Subcutaneous abdominal adipose tissue (tissue), 5 donors: ENCODE data around the gene MIA3.
A peak's percentile ranks its signal among the peaks of the same experiment; 100 is the strongest.

Experiments
- H3K27ac ChIP-seq: one replicate; pipeline ENCODE4 v1.7.0; 2013; ENCODE audit warnings: low read depth, mild to moderate bottlenecking, inconsistent platforms, low read length, moderate library complexity
- H3K27me3 ChIP-seq, 5 donors: one replicate each; pipeline ENCODE4 v1.7.0; 2013; ENCODE audit warnings: low read length in 5 of 5, inconsistent platforms in 1 of 5; ENCODE audit not compliant: control insufficient read depth in 5 of 5, insufficient read depth in 4 of 5
- H3K36me3 ChIP-seq, 5 donors: one replicate each; pipeline ENCODE4 v1.7.0; 2013; ENCODE audit warnings: low read length in 5 of 5; ENCODE audit not compliant: control insufficient read depth in 5 of 5, insufficient read depth in 5 of 5
- H3K4me1 ChIP-seq, 5 donors: one replicate each; pipeline ENCODE4 v1.7.0; 2013; ENCODE audit warnings: low read length in 5 of 5, mild to moderate bottlenecking in 3 of 5, moderate library complexity in 1 of 5; ENCODE audit not compliant: control insufficient read depth in 5 of 5, insufficient read depth in 5 of 5
- H3K4me3 ChIP-seq, 5 donors: one replicate each; pipeline ENCODE4 v1.7.0; 2013; ENCODE audit warnings: low read length in 5 of 5, low read depth in 1 of 5
- H3K9ac ChIP-seq, 5 donors: one replicate each; pipeline ENCODE4 v1.7.0; 2013; ENCODE audit warnings: low read length in 5 of 5, mild to moderate bottlenecking in 4 of 5, moderate library complexity in 3 of 5
- H3K9me3 ChIP-seq, 5 donors: one replicate each; pipeline ENCODE4 v1.7.0; 2013; ENCODE audit warnings: low read length in 5 of 5; ENCODE audit not compliant: control insufficient read depth in 5 of 5
- donor health status: healthy.
- donor health status: healthy.
- donor health status: healthy.
- donor health status: healthy.
- donor health status: healthy.

The MIA3 gene

DNA sequence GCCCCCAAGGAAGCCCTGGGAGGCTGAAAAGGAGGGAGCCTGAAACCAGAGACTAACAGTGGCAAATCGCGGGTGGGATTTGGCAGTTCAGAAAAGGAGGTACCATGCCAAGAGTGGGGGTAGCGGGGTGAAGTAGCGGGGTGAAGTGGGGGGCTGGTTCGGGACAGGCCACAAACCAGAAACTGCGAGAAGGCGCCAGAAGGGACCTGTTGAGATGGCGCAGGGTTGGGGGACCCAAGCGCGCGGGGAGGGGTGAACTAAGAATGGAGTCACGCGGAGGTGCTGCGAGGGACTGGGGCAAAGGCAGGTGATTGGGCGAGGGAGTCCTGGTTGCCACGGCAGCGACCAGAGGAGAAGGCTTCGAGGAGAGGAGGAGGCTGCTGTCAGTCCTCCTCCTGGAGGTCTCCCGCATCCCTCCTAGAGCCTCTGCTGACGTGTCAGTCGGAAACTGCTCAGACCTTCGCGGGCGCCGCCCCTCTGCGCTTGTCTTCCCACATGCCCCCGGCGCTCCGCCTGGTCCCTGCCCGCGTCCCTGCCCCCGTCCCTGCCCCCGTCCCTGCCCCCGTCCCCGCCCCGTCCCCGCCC, 438 bp upstream of the MIA3 start:
- peaks cover 0 to 22% (median 21%) of the 10 kb centered on the region in 5 donors for H3K4me1 ChIP-seq
- peak overlapping the region; percentile 57 for H3K27ac ChIP-seq
- no peaks in the 10 kb centered on the region for H3K9me3 ChIP-seq
- peak overlapping the region; percentile 75 to 83 (median 82) for H3K4me3 ChIP-seq
- no peaks in the 10 kb centered on the region for H3K27me3 ChIP-seq
- peak overlapping the region; percentile 33 to 69 (median 46) for H3K9ac ChIP-seq
- peaks cover 0 to 9% (median 4%) of the 10 kb centered on the region in 5 donors for H3K36me3 ChIP-seq

DNA sequence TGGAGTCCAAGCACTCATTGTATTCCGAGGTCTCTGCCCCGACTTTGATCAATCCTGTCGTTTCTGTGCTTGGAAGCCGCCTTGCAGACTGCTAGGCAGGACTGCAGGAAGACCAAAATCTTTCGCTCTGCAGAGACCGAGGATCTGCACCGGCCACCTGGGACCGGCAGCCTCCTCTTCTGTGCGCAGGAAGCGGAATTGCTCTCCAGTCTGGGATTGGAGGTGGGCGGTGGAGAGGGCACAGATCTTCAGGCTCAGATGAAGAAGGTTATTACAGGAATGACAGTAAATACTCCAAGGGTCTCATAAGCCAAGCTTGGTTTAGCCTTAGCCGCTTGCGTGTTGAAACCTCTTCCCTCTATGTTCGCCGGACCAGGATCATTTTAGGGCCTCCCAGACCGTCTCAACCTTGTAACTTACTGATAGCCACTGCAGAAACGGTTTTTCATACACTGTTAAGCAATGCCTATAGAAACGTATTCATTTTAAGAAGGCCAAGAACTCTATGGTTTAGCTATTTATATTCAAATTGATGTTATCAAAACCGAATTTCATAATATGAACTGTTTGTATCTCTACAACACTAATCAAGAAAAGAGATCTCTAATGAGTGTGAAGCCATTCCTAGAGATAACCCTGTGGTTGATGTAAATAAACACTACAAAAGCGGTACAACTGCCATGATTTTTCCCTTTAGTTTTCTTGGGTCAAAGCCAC, 1.1 kb downstream of the MIA3 start:
- Histone ChIP-seq H3K27me3 (no peaks in the 10 kb centered on the region), H3K9ac (peak overlapping the region in 4 of 5 donors; percentile 66 to 79 (median 69)), H3K4me3 (peak overlapping the region; percentile 66 to 93 (median 85)), H3K4me1 (peaks cover 0 to 22% (median 21%) of the 10 kb centered on the region in 5 donors), H3K9me3 (no peaks in the 10 kb centered on the region), H3K36me3 (peaks cover 3 to 14% (median 8%) of the 10 kb centered on the region in 5 donors), H3K27ac (no peak overlapping the region)

DNA sequence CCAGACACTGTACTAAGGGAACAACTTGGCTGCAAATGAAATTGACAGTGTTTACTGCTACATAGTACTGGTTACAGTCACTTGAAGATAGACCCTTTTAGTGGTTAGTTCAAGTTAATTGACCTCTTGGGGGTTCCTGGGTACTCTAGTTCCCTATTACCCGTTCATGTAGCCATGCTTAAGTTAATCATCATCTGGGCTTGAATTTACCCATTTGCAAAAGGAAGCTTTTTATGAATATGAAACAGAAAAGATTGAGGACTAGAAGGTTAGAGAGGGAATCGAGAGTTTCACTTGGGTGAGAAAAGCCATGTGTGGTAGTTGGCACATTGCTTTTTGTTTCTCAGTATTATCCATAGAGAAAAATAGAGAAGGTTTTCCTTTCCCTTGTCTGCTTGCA, 2.7 kb downstream of the MIA3 start:
- Histone ChIP-seq H3K36me3 (peaks cover 9 to 23% (median 13%) of the 10 kb centered on the region in 5 donors), H3K4me3 (no peak overlapping the region), H3K27me3 (no peaks in the 10 kb centered on the region), H3K4me1 (peaks cover 0 to 22% (median 21%) of the 10 kb centered on the region in 5 donors), H3K9ac (no peak overlapping the region), H3K9me3 (no peaks in the 10 kb centered on the region), H3K27ac (no peak overlapping the region)

DNA sequence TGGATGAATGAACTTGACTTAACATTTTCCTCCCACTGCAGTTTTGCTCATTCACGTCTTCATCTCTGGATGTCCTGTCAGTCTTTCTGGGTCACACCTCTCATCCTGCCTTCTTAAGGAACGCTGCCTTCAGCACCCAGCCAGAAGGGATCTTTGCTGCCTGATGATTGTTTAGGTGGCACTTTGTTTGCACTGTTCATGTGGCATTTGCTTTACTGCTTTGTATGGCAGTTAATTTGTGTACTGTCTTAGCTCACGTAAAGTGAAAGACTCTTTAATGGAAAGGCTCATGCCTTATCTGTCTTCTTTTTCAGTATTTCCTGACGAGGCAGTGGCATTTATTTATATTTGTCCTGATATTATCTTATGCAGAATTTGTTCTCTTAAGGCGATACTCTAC, 4.9 kb downstream of the MIA3 start:
- Histone ChIP-seq H3K4me1 (peaks cover 0 to 14% (median 13%) of the 10 kb centered on the region in 5 donors), H3K27me3 (no peaks in the 10 kb centered on the region), H3K9ac (no peak overlapping the region), H3K36me3 (peaks cover 16 to 39% (median 28%) of the 10 kb centered on the region in 5 donors), H3K4me3 (no peak overlapping the region), H3K27ac (no peak overlapping the region), H3K9me3 (no peaks in the 10 kb centered on the region)

DNA sequence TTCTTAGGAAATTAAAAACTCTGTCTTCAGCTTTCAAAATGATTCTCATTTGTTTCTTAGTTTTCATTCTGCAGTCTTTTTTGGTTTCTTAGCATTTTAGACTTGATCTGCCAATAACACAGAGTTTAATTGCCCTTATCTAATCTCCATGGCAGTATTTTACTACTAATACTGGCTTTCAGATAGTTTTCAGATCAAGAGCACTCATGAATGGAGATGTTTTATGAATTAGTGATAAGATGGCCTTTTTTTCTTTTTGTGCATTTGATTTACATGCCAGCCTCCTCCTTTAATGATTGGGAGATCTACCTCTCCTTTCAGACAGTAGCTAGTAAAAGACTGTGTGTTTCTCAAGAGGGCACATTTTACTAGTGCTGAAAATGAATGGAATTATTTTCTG, 5.6 kb downstream of the MIA3 start:
- H3K36me3 ChIP-seq, result peaks cover 22 to 46% (median 35%) of the 10 kb centered on the region in 5 donors

DNA sequence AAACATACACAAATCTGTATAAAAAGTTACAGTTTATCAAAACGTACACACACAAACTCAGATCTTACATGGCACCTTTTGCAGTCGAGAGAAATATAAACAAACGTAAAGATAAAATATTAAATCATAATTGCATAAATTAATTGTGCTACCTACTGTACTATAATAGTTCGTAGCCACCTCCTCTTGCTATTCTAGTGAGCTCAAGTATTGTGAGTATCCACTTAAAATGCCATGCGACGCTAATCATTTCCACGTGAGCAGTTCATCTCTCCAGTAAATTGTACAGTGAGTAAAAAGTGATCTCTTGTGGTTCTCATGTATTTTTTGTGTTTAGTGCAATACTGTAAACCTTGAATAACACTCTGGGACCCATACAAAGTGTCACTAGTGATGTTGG, 6.3 kb downstream of the MIA3 start:
- no peaks in the 10 kb centered on the region for H3K27me3 ChIP-seq
- H3K9me3 ChIP-seq, result no peaks in the 10 kb centered on the region
- H3K9ac ChIP-seq, result no peak overlapping the region
- H3K4me1 ChIP-seq, result peaks cover 0 to 6% (median 5%) of the 10 kb centered on the region in 5 donors
- peaks cover 25 to 53% (median 43%) of the 10 kb centered on the region in 5 donors for H3K36me3 ChIP-seq
- H3K27ac ChIP-seq, result no peak overlapping the region
- no peak overlapping the region for H3K4me3 ChIP-seq

More for the DNA sequence above, 5.6 kb downstream of the MIA3 start:
- no peaks in the 10 kb centered on the region for H3K9me3 ChIP-seq
- no peak overlapping the region for H3K4me3 ChIP-seq
- no peak overlapping the region for H3K9ac ChIP-seq
- H3K27me3 ChIP-seq, result no peaks in the 10 kb centered on the region
- H3K27ac ChIP-seq, result no peak overlapping the region
- H3K4me1 ChIP-seq, result peaks cover 0 to 14% (median 13%) of the 10 kb centered on the region in 5 donors

DNA sequence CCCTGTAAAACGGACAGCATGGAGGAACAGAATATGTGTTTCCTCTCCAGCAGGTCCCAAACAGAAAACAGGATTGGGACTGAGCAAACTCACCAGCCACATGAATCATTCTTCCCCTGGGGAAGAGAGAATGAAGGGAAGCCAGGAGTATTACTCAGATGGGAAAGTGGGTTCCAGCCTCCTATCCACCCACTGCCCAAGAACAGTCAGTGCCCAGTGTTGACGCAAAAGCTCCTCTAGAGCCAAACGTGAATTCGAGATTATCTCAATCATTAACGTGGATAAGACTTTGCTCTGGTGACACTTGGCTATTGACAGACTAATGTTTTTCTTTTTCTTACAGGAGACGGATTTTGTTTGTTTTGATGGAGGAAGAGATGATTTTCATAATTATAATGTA, 9.3 kb downstream of the MIA3 start:
- Histone ChIP-seq H3K36me3 (peaks cover 26 to 70% (median 57%) of the 10 kb centered on the region in 5 donors), H3K4me3 (no peak overlapping the region), H3K4me1 (no peaks in the 10 kb centered on the region), H3K9ac (no peak overlapping the region), H3K9me3 (no peaks in the 10 kb centered on the region), H3K27ac (no peak overlapping the region), H3K27me3 (no peaks in the 10 kb centered on the region)

DNA sequence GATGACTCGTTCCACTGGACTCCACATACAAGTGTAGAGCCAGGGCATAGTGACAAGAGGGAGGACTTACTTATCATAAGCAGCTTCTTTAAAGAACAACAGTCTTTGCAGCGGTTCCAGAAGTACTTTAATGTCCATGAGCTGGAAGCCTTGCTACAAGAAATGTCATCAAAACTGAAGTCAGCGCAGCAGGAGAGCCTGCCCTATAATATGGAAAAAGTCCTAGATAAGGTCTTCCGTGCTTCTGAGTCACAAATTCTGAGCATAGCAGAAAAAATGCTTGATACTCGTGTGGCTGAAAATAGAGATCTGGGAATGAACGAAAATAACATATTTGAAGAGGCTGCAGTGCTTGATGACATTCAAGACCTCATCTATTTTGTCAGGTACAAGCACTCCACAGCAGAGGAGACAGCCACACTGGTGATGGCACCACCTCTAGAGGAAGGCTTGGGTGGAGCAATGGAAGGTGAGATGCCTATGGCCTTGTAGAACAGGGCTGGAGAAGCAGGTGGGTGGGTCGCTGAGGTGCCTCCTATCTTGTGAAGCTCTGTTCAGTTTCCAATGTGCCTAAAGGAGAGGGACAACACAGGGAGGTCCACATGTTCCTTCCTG, 12.1 kb downstream of the MIA3 start:
- Histone ChIP-seq H3K36me3 (peaks cover 22 to 72% (median 63%) of the 10 kb centered on the region in 5 donors), H3K9ac (no peak overlapping the region), H3K27ac (no peak overlapping the region), H3K4me3 (no peak overlapping the region), H3K4me1 (peaks cover 0 to 2% (median 0%) of the 10 kb centered on the region in 5 donors), H3K9me3 (no peaks in the 10 kb centered on the region), H3K27me3 (no peaks in the 10 kb centered on the region)

DNA sequence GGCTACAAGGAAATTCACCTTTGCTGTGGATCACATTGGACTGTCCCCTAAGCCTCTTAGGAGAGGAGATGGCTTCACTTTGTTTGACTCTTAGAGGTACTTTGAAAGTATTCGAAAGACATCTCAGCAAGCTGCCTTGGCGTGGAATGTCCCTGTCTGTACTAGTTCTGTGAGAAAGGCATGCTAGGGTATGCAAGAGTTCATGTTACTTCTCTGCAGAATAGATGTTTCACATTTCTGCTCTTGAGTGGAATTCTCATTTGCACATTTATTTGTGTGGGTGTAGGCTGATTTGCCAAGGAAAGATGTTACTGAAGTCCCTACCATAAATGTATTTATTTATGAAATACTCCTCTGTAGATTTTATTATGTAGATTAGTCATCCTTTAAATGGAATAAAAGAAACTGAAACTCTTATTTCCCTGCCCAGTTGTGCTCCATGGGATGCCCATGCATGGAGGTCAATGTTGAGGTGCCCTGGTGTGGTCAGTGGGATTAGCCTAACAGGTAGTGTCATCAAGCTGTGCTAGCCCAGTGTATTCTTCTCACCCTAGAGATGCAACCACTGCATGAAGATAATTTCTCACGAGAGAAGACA, 13.8 kb downstream of the MIA3 start:
- Histone ChIP-seq H3K9me3 (no peaks in the 10 kb centered on the region), H3K36me3 (peaks cover 23 to 75% (median 54%) of the 10 kb centered on the region in 5 donors), H3K27ac (no peak overlapping the region), H3K27me3 (no peaks in the 10 kb centered on the region), H3K4me1 (peaks cover 0 to 2% (median 0%) of the 10 kb centered on the region in 5 donors), H3K9ac (no peak overlapping the region), H3K4me3 (no peak overlapping the region)
